ENCODE measurements around the gene CPS1.

DNA sequence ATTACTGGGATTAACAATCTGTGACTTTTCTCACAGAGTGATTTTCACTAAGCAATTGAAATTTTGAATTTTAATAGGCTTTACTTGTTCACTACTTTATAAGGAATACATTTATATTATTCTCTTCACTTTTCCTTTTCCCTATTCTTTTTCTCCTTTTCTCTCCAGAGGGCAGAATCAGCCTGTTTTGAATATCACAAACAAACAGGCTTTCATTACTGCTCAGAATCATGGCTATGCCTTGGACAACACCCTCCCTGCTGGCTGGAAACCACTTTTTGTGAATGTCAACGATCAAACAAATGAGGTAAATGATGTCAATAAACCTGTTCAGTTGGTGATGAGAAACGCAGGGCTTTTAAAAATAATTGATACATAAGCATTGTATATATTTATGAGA lies 35.3 kb downstream of the CPS1 start:
- TF ChIP-seq, protein P1, sequence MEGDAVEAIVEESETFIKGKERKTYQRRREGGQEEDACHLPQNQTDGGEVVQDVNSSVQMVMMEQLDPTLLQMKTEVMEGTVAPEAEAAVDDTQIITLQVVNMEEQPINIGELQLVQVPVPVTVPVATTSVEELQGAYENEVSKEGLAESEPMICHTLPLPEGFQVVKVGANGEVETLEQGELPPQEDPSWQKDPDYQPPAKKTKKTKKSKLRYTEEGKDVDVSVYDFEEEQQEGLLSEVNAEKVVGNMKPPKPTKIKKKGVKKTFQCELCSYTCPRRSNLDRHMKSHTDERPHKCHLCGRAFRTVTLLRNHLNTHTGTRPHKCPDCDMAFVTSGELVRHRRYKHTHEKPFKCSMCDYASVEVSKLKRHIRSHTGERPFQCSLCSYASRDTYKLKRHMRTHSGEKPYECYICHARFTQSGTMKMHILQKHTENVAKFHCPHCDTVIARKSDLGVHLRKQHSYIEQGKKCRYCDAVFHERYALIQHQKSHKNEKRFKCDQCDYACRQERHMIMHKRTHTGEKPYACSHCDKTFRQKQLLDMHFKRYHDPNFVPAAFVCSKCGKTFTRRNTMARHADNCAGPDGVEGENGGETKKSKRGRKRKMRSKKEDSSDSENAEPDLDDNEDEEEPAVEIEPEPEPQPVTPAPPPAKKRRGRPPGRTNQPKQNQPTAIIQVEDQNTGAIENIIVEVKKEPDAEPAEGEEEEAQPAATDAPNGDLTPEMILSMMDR (conservative IDR thresholded peaks at IDR 0.05; ENCODE audit: low read depth, low read length) = no peak
- no peak for TF ChIP-seq EZH2 (IDR thresholded peaks at IDR 0.05; ENCODE audit: borderline replicate concordance, low read depth, low read length, poor library complexity, severe bottlenecking)

All from A673 (cell line).